Sigmoid colon (tissue), 7 donors: ENCODE results near the gene KRT38. TPM values are rescaled to one million over a fixed set of nuclear protein-coding genes. Genes with fewer than 3 reads are reported as not detected.

Experiments
- DNase-seq: peaks from one replicate; pipeline ENCODE4 v3.0.0-alpha.2; 2019
- H3K27ac ChIP-seq, 4 donors: fragments of 200-600 bp; sonication (generic); one replicate each; pipeline ENCODE4 v1.5.1; 2016 to 2019; ENCODE audit warnings: mild to moderate bottlenecking in 1 of 4
- H3K27me3 ChIP-seq, 3 donors: fragments of 200-600 bp; sonication (generic); one replicate each; pipeline ENCODE4 v1.5.1; 2019; ENCODE audit warnings: mild to moderate bottlenecking in 1 of 3
- H3K36me3 ChIP-seq, 4 donors: fragments of 200-600 bp; sonication (generic); one replicate each; pipeline ENCODE4 v1.5.1; 2016 to 2019
- H3K4me1 ChIP-seq, 4 donors: fragments of 200-600 bp; sonication (generic); one replicate each; pipeline ENCODE4 v1.5.1; 2017 to 2019
- H3K4me3 ChIP-seq, 4 donors: fragments of 200-600 bp; sonication (generic); one replicate each; pipeline ENCODE4 v1.5.1; 2017 to 2019; ENCODE audit warnings: mild to moderate bottlenecking in 2 of 4, moderate library complexity in 1 of 4
- H3K9me3 ChIP-seq, 4 donors: fragments of 200-600 bp in 3 of 4; sonication (generic) in 3 of 4; one replicate each; pipeline versions ENCODE4 v1.5.1 to v1.6.1; 2013 to 2019
- EP300 ChIP-seq, 4 donors: sonication (generic); formaldehyde crosslinking; IDR thresholded peaks; one replicate each; pipeline ENCODE4 v1.6.1; 2017; ENCODE audit warnings: antibody characterized with exemption in 4 of 4
- POLR2A ChIP-seq, 2 donors: fragments of 450-650 bp; IDR thresholded peaks; one replicate each; pipeline ENCODE4 v1.6.1; 2016; ENCODE audit warnings: antibody characterized with exemption in 2 of 2, mild to moderate bottlenecking in 2 of 2, moderate library complexity in 2 of 2
- POLR2AphosphoS5 ChIP-seq, 4 donors: sonication (generic); formaldehyde crosslinking; IDR thresholded peaks; one replicate each; pipeline ENCODE4 v1.6.1; 2017; ENCODE audit warnings: antibody characterized with exemption in 4 of 4
- WGBS, 2 donors: extraction: QIAGEN DNeasy Blood & Tissue Kit; methylation state at CpG; one replicate each; pipeline ENCODE4 v1.1.7; 2013; 5-methylcytosine and 5-hydroxymethylcytosine counted together
- intact Hi-C: fragments of 100-400 bp; cut with DNase I; formaldehyde crosslinking; loops from one replicate; pipeline ENCODE4 v1.15.1; 2023
- polyA plus RNA-seq, 3 donors: library from polyadenylated mRNA; stranded (reverse); fragments of 200-250 nt; gene quantifications; one replicate each; pipeline ENCODE4 v1.2.3, GENCODE V29; 2013
- total RNA-seq, 4 donors: library from RNA; depleted of rRNA; stranded (reverse); fragments of >200 nt; gene quantifications; one replicate each; pipeline ENCODE4 v1.1.0, GENCODE V29; 2016
- TF ChIP-seq, protein P1 (sequence below), 4 experiments: fragments of 450-650 bp in 3 of 4; fragments of 200-600 bp in 1 of 4; IDR thresholded peaks; one replicate each; pipeline ENCODE4 v1.5.1; 2016 to 2019; ENCODE audit warnings: antibody characterized with exemption in 4 of 4, mild to moderate bottlenecking in 3 of 4, moderate library complexity in 2 of 4
- donor health status: healthy with polysubstance abuse.
- donor health status: Bipolar disorder and iron deficiency.
- donor health status: healthy.

KRT38 gene
- total and polyA plus RNA-seq, 7 donors: not detected

DNA sequence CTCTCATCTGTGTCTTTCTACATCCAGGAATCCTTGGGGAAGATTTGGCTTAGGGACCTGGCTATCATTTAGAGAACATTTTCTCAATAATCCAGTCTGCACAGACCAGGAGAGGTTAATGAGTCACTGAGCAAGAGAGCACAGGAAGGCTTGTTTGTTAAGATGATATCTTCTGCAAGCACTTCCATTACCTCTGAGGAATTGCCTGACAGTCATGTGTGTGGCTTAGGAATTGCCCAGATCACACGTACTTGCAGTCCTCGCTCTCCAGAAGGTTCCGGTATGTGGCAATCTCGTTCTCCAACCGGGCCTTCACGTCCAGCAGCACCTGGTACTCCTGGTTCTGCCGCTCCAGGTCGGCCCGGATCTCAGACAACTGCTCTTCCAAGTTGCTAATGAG is 19.7 kb downstream of the KRT38 start:
- intact Hi-C loops: no loop called here
- 71 to 72% methylated on average over 9 of the region's 9 CpGs for WGBS, 2 donors
- Histone ChIP-seq H3K27ac (no peak overlapping the region), H3K4me1 (peaks cover 0 to 13% (median 12%) of the 10 kb centered on the region in 4 donors), H3K9me3 (no peaks in the 10 kb centered on the region), H3K27me3 (peaks cover 0 to 26% (median 3%) of the 10 kb centered on the region in 3 donors), H3K4me3 (no peak overlapping the region), H3K36me3 (no peaks in the 10 kb centered on the region)
- TF ChIP-seq EP300 (IDR thresholded peaks at IDR 0.05) (no peak), POLR2A (IDR thresholded peaks at IDR 0.05) (no peak), POLR2AphosphoS5 (IDR thresholded peaks at IDR 0.05) (no peak)
- TF ChIP-seq, protein P1, sequence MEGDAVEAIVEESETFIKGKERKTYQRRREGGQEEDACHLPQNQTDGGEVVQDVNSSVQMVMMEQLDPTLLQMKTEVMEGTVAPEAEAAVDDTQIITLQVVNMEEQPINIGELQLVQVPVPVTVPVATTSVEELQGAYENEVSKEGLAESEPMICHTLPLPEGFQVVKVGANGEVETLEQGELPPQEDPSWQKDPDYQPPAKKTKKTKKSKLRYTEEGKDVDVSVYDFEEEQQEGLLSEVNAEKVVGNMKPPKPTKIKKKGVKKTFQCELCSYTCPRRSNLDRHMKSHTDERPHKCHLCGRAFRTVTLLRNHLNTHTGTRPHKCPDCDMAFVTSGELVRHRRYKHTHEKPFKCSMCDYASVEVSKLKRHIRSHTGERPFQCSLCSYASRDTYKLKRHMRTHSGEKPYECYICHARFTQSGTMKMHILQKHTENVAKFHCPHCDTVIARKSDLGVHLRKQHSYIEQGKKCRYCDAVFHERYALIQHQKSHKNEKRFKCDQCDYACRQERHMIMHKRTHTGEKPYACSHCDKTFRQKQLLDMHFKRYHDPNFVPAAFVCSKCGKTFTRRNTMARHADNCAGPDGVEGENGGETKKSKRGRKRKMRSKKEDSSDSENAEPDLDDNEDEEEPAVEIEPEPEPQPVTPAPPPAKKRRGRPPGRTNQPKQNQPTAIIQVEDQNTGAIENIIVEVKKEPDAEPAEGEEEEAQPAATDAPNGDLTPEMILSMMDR (IDR thresholded peaks at IDR 0.05): no peak
- no peak for DNase-seq

GRCh38 chr17:41420134-41420533 is 20.6 kb downstream of the KRT38 start:
- H3K27me3 ChIP-seq: peaks cover 0 to 26% (median 3%) of the 10 kb centered on the region in 3 donors
- no peaks in the 10 kb centered on the region for H3K36me3 ChIP-seq
- no peaks in the 10 kb centered on the region for H3K9me3 ChIP-seq
- intact Hi-C loops: no loop called here
- DNase-seq: no peak
- no peak for TF ChIP-seq POLR2A (IDR thresholded peaks at IDR 0.05)
- no peak for TF ChIP-seq EP300 (IDR thresholded peaks at IDR 0.05)
- TF ChIP-seq POLR2AphosphoS5 (IDR thresholded peaks at IDR 0.05): no peak
- TF ChIP-seq, protein P1 (IDR thresholded peaks at IDR 0.05): no peak
- H3K27ac ChIP-seq: no peak overlapping the region
- H3K4me3 ChIP-seq: no peak overlapping the region
- 75 to 83% methylated on average over 4 of the region's 4 CpGs for WGBS, 2 donors
- peaks cover 0 to 17% (median 12%) of the 10 kb centered on the region in 4 donors for H3K4me1 ChIP-seq

- intact Hi-C loops: no loop called here
- TF ChIP-seq EP300 (IDR thresholded peaks at IDR 0.05): no peak
- no peak for TF ChIP-seq POLR2AphosphoS5 (IDR thresholded peaks at IDR 0.05)
- no peak for TF ChIP-seq POLR2A (IDR thresholded peaks at IDR 0.05)
- Histone ChIP-seq H3K4me3 (no peak overlapping the region), H3K36me3 (no peaks in the 10 kb centered on the region), H3K9me3 (no peaks in the 10 kb centered on the region), H3K27me3 (peaks cover 0 to 23% (median 3%) of the 10 kb centered on the region in 3 donors), H3K27ac (no peak overlapping the region), H3K4me1 (peaks cover 0 to 17% (median 12%) of the 10 kb centered on the region in 4 donors)
- no peak for DNase-seq
- WGBS, 2 donors: 83 to 94% methylated on average over 4 of the region's 4 CpGs
Observed at GRCh38 chr17:41419716-41420115, 21.1 kb downstream of the KRT38 start.

- H3K36me3 ChIP-seq: no peaks in the 10 kb centered on the region
- no peak overlapping the region for H3K4me3 ChIP-seq
- WGBS, 2 donors: 90 to 91% methylated on average over 7 of the region's 7 CpGs
- H3K9me3 ChIP-seq: no peaks in the 10 kb centered on the region
- no peak overlapping the region for H3K27ac ChIP-seq
- TF ChIP-seq POLR2AphosphoS5 (IDR thresholded peaks at IDR 0.05): no peak
- no peak for TF ChIP-seq POLR2A (IDR thresholded peaks at IDR 0.05)
- no peak for TF ChIP-seq EP300 (IDR thresholded peaks at IDR 0.05)
- peaks cover 0 to 17% (median 12%) of the 10 kb centered on the region in 4 donors for H3K4me1 ChIP-seq
- peaks cover 0 to 15% (median 3%) of the 10 kb centered on the region in 3 donors for H3K27me3 ChIP-seq
- intact Hi-C loops: no loop called here
- no peak for DNase-seq
Observed at GRCh38 chr17:41418116-41418860, 22.5 kb downstream of the KRT38 start.

DNA sequence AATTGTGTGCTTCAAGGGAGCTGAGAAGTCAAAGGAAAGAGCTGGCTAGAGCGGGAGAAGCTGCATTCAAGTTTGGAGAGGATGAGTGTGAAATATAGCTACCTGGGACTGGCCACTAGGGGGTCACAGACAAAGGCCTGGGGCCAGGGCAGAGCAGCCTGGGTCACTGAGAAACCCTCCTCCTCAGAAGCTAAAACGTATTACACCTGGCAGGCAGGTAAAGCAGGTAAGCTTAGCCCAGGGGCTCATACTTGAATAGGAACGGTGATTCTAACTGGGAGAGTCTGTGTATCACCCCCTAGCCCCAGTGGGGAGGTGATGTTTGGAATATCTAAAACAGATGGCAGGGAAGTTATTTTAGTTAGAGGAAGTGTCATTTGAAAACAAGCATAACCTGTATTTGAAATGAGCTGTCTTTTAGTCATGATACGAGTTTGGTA is 23.2 kb downstream of the KRT38 start:
- H3K27me3 ChIP-seq: peaks cover 0 to 15% (median 3%) of the 10 kb centered on the region in 3 donors
- H3K4me1 ChIP-seq: peaks cover 0 to 17% (median 12%) of the 10 kb centered on the region in 4 donors
- WGBS, 2 donors: 47 to 48% methylated on average over 4 of the region's 4 CpGs
- H3K4me3 ChIP-seq: no peak overlapping the region
- no peak for DNase-seq
- intact Hi-C loops: no loop called here
- H3K9me3 ChIP-seq: no peaks in the 10 kb centered on the region
- TF ChIP-seq, protein P1 (IDR thresholded peaks at IDR 0.05): no peak
- TF ChIP-seq POLR2AphosphoS5 (IDR thresholded peaks at IDR 0.05) (no peak), POLR2A (IDR thresholded peaks at IDR 0.05) (no peak), EP300 (IDR thresholded peaks at IDR 0.05) (no peak)
- H3K27ac ChIP-seq: no peak overlapping the region
- H3K36me3 ChIP-seq: no peaks in the 10 kb centered on the region
